ENCODE results near the gene OPTC. TPM values are rescaled to one million over a fixed set of nuclear protein-coding genes. Genes with fewer than 3 reads are reported as not detected.

Gene OPTC
- total and polyA plus RNA-seq, 9 of the 15 experiments (the other 6 are each of a cell fraction or from before 2014, with no cell fraction given), result not detected

- H3K4me3 ChIP-seq, result no peak overlapping the region
- H4K20me1 ChIP-seq (replicated peaks; ENCODE audit: control insufficient read depth, insufficient read depth, low read length), result peaks cover 17% of the 10 kb centered on the region
- H3K4me1 ChIP-seq (replicated peaks in 1 of 2; ENCODE audit: control insufficient read depth in 2 of 2, insufficient read depth in 2 of 2, low read length in 2 of 2), result no peaks in the 10 kb centered on the region; a peak in 1 of 5 replicates
- no peak overlapping the region for H3K27ac ChIP-seq (ENCODE audit: extremely low read depth, low read depth, low read length)
- no peaks in the 10 kb centered on the region for H3K9me3 ChIP-seq (replicated peaks; ENCODE audit: control insufficient read depth, insufficient read depth, low read depth, low read length)
- POLR2A ChIA-PET, result interaction anchor here (1.3 to 1.6 kb wide), 2 partner anchors 11 to 30 kb away, joined by 3 to 5 read pairs; no protein-coding TSS in a partner anchor
- CTCF ChIA-PET (ENCODE audit: low intra/inter-chr PET ratio), result interaction anchor here (0.6 kb wide), 1 partner anchor 106 kb away, joined by 3 read pairs; no protein-coding TSS in a partner anchor
- H3K27me3 ChIP-seq (ENCODE audit: control insufficient read depth in 2 of 2, insufficient read depth in 2 of 2, low read length in 2 of 2), result peaks cover 58 to 92% of the 10 kb centered on the region in 2 experiments
- no peaks in the 10 kb centered on the region for H3K36me3 ChIP-seq (ENCODE audit: control insufficient read depth, insufficient read depth, low read length)
- intact Hi-C loops (cut with micrococcal nuclease), result no loop called here
- H2AFZ ChIP-seq (ENCODE audit: low read depth, low read length), result no peak overlapping the region
- BruUV-seq (replicated peaks), result no TSS peak
- peak; percentile 32 for FAIRE-seq
- in situ Hi-C loops (cut with MboI), result no loop called here
- under 1% methylated on average over 10 of the region's 10 CpGs for WGBS (ENCODE audit: insufficient coverage, low coverage, missing lambda C conversion rate)
- no peak overlapping the region for H3K4me2 ChIP-seq (ENCODE audit: insufficient read depth, low read length)
- H3K79me2 ChIP-seq (ENCODE audit: control insufficient read depth, insufficient read depth, low read length), result no peaks in the 10 kb centered on the region
- peak in 1 of 4 experiments; percentile 16 for DNase-seq (ENCODE audit: extremely low read depth in 1 of 4, low spot score in 3 of 4)
- ATAC-seq, result no peak
- no peak overlapping the region for H3K9ac ChIP-seq (ENCODE audit: insufficient read depth in 1 of 2, low read depth in 2 of 2, low read length in 2 of 2)
- H3K9me1 ChIP-seq (ENCODE audit: control insufficient read depth, insufficient read depth, low read length), result no peaks in the 10 kb centered on the region
- TF ChIP-seq ARID4B (CRISPR knock-in tag; IDR thresholded peaks at IDR 0.05), result 0 out of 2 replicates have a peak, but pooled peaks have one; percentile 33
- TF ChIP-seq FOS (IDR thresholded peaks at IDR 0.05; ENCODE audit: extremely low read depth, insufficient read length), result peak; percentile 22
- no peak for TF ChIP-seq TAF9B (IDR thresholded peaks at IDR 0.05; ENCODE audit: partially characterized antibody)
- TF ChIP-seq MEF2D (tag; conservative IDR thresholded peaks at IDR 0.05; ENCODE audit: low read depth), result no peak
- peak; percentile 45; the same call in 1 of the 2 replicates for TF ChIP-seq JUN (IDR thresholded peaks at IDR 0.05; ENCODE audit: borderline replicate concordance, low read depth, low read length)
- no peak for TF ChIP-seq JUN (CRISPR knock-in tag; IDR thresholded peaks at IDR 0.05; ENCODE audit: borderline replicate concordance)
- no peak for TF ChIP-seq ZNF398 (CRISPR knock-in tag; IDR thresholded peaks at IDR 0.05)
- TF ChIP-seq ZBTB9 (CRISPR knock-in tag; IDR thresholded peaks at IDR 0.05), result no peak
- TF ChIP-seq FUS (optimal IDR thresholded peaks at IDR 0.05; ENCODE audit: low read depth, low read length), result no peak
- no peak for TF ChIP-seq TFAM (CRISPR knock-in tag; conservative IDR thresholded peaks at IDR 0.05)
- TF ChIP-seq TEAD4 (IDR thresholded peaks at IDR 0.05; ENCODE audit: low read length), result peak; percentile 47; the same call in 1 of the 2 replicates
- no peak for TF ChIP-seq TEAD4 (CRISPR knock-in tag; IDR thresholded peaks at IDR 0.05; ENCODE audit: borderline replicate concordance)
- TF ChIP-seq CBFA2T3 (IDR thresholded peaks at IDR 0.05), result peak; percentile 76
- no peak for TF ChIP-seq ZNF23 (CRISPR knock-in tag; IDR thresholded peaks at IDR 0.05)
- peak; percentile 25; the same call in 1 of the 2 replicates for TF ChIP-seq CTBP1 (IDR thresholded peaks at IDR 0.05; ENCODE audit: borderline replicate concordance)
These were observed 25.3 kb downstream of the OPTC start for GRCh38 chr1:203519053-203519840.

Measured in K562 (cell line).